ENCODE results near the gene WIPF2. TPM values are rescaled to one million over a fixed set of nuclear protein-coding genes. Genes with fewer than 3 reads are reported as not detected.
A peak's percentile ranks its signal among the peaks of the same experiment; 100 is the strongest.

The WIPF2 gene
- total and polyA plus RNA-seq, 2 donors (not counting 3 experiments of a cell fraction or from before 2014, with no cell fraction given), result 8.4 to 30.4 TPM

- dilution Hi-C loops (cut with MboI; ENCODE audit: extremely low pct_ligation_motif_present, low sequenced_read_pairs), result no loop called here
- CTCF ChIA-PET, result interaction anchor here (0.6 to 3.5 kb wide), 9 partner anchors 8 to 33 kb away, joined by 3 to 14 read pairs (median 3); no protein-coding TSS in a partner anchor
- no peak for FAIRE-seq
Measured at GRCh38 chr17:40325156-40326013, 106.3 kb downstream of the WIPF2 start.

More at GRCh38 chr17:40325156-40326013, 106.3 kb downstream of the WIPF2 start:
- Histone ChIP-seq H3K36me3 (ENCODE audit: control insufficient read depth in 2 of 2, extremely low read depth in 1 of 2, insufficient read depth in 2 of 2, low read length in 2 of 2) (no peaks in the 10 kb centered on the region), H3K27ac (ENCODE audit: insufficient read depth, low read depth, low read length) (peak overlapping the region; percentile 44), H3K27me3 (ENCODE audit: control insufficient read depth in 2 of 2, insufficient read depth in 2 of 2, low read length in 2 of 2) (no peaks in the 10 kb centered on the region), H3K79me2 (ENCODE audit: control insufficient read depth, insufficient read depth, low read length) (peaks cover 77% of the 10 kb centered on the region), H2AFZ (ENCODE audit: low read depth, low read length) (no peak overlapping the region), H3K9me1 (replicated peaks; ENCODE audit: control insufficient read depth, extremely low read depth, insufficient read depth, low read length) (no peaks in the 10 kb centered on the region), H3K4me2 (ENCODE audit: insufficient read depth, low read length) (no peak overlapping the region), H3K9ac (replicated peaks; ENCODE audit: extremely low read depth, insufficient read depth, low read length) (no peak overlapping the region), H3K9me3 (replicated peaks; ENCODE audit: control insufficient read depth, insufficient read depth, low read length) (no peaks in the 10 kb centered on the region), H4K20me1 (replicated peaks; ENCODE audit: control insufficient read depth, extremely low read depth, insufficient read depth, low read length) (no peaks in the 10 kb centered on the region), H3K4me1 (ENCODE audit: control insufficient read depth, extremely low read depth, insufficient read depth, low read length) (peaks cover 67% of the 10 kb centered on the region), H3K4me3 (replicated peaks in 1 of 3; ENCODE audit: insufficient read depth in 1 of 3, low read depth in 1 of 3, low read length in 3 of 3) (no peak overlapping the region)
- intact Hi-C loops (cut with micrococcal nuclease), result no loop called here
- POLR2A ChIA-PET, result interaction anchor here (0.8 kb wide), 1 partner anchor 8 kb away, joined by 3 read pairs; no protein-coding TSS in a partner anchor
- BruUV-seq (replicated peaks), result no TSS peak
- no peak for DNase-seq (ENCODE audit: low read depth, low spot score)
- TF ChIP-seq JUN (IDR thresholded peaks at IDR 0.05; ENCODE audit: borderline replicate concordance, insufficient read depth, insufficient read length, low read depth) (no peak), MYC (IDR thresholded peaks at IDR 0.05; ENCODE audit: low read depth, low read length) (no peak), FOS (IDR thresholded peaks at IDR 0.05; ENCODE audit: borderline replicate concordance, insufficient read depth, low read length) (no peak), GATA2 (IDR thresholded peaks at IDR 0.05; ENCODE audit: insufficient read depth, insufficient read length, low read depth, low read length) (no peak), POLR2A (IDR thresholded peaks at IDR 0.05; ENCODE audit: low read depth, low read length) (no peak), CTCF (IDR thresholded peaks at IDR 0.05; ENCODE audit: extremely low read depth in 1 of 2, insufficient read depth in 1 of 2, low read depth in 1 of 2, low read length in 2 of 2) (no peak), EZH2 (IDR thresholded peaks at IDR 0.05; ENCODE audit: borderline replicate concordance, low read depth, low read length, severe bottlenecking) (no peak), POLR2AphosphoS5 (IDR thresholded peaks at IDR 0.05; ENCODE audit: insufficient read depth, low read depth, low read length) (no peak)
- TF ChIP-seq, protein P1, sequence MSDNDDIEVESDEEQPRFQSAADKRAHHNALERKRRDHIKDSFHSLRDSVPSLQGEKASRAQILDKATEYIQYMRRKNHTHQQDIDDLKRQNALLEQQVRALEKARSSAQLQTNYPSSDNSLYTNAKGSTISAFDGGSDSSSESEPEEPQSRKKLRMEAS (IDR thresholded peaks at IDR 0.05; ENCODE audit: insufficient read depth, insufficient read length), result no peak

All from endothelial cell of umbilical vein (primary cell).